HEK293 (cell line): ENCODE data around the gene ERMN.

ENCODE experiments used
- YY1 ChIP-seq: fragments of 450-650 bp; formaldehyde crosslinking; IDR thresholded peaks from 2 replicates; pipeline ENCODE4 v1.5.1; 2018; ENCODE audit warnings: missing biosample characterization, missing genetic modification characterization
- ZNF24 ChIP-seq: fragments of 450-650 bp; formaldehyde crosslinking; IDR thresholded peaks from 2 replicates; pipeline ENCODE4 v1.5.1; 2016; ENCODE audit warnings: missing biosample characterization, missing genetic modification characterization
- ZNF350 ChIP-seq: fragments of 450-650 bp; formaldehyde crosslinking; IDR thresholded peaks from 2 replicates; pipeline ENCODE4 v1.5.0; 2017; ENCODE audit warnings: missing biosample characterization, mild to moderate bottlenecking, missing genetic modification characterization
- ZNF768 ChIP-seq: fragments of 450-650 bp; formaldehyde crosslinking; IDR thresholded peaks from 2 replicates; pipeline ENCODE4 v1.5.1; 2018; ENCODE audit warnings: missing biosample characterization, mild to moderate bottlenecking, missing genetic modification characterization
- TF ChIP-seq, protein P1 (sequence below): fragments of 450-650 bp; formaldehyde crosslinking; IDR thresholded peaks from 2 replicates; pipeline ENCODE4 v1.5.1; 2016; ENCODE audit warnings: missing biosample characterization, missing genetic modification characterization
- TF ChIP-seq, protein P2 (sequence below): fragments of 450-650 bp; formaldehyde crosslinking; IDR thresholded peaks from 2 replicates; pipeline ENCODE4 v1.5.1; 2016; ENCODE audit warnings: missing biosample characterization, missing genetic modification characterization

- TF ChIP-seq ZNF768 (tag by site-specific recombination) (no peak), ZNF24 (no peak), YY1 (tag by site-specific recombination) (no peak), ZNF350 (no peak)
- TF ChIP-seq, protein P1, sequence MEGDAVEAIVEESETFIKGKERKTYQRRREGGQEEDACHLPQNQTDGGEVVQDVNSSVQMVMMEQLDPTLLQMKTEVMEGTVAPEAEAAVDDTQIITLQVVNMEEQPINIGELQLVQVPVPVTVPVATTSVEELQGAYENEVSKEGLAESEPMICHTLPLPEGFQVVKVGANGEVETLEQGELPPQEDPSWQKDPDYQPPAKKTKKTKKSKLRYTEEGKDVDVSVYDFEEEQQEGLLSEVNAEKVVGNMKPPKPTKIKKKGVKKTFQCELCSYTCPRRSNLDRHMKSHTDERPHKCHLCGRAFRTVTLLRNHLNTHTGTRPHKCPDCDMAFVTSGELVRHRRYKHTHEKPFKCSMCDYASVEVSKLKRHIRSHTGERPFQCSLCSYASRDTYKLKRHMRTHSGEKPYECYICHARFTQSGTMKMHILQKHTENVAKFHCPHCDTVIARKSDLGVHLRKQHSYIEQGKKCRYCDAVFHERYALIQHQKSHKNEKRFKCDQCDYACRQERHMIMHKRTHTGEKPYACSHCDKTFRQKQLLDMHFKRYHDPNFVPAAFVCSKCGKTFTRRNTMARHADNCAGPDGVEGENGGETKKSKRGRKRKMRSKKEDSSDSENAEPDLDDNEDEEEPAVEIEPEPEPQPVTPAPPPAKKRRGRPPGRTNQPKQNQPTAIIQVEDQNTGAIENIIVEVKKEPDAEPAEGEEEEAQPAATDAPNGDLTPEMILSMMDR (tag by site-specific recombination), result no peak
- TF ChIP-seq, protein P2, sequence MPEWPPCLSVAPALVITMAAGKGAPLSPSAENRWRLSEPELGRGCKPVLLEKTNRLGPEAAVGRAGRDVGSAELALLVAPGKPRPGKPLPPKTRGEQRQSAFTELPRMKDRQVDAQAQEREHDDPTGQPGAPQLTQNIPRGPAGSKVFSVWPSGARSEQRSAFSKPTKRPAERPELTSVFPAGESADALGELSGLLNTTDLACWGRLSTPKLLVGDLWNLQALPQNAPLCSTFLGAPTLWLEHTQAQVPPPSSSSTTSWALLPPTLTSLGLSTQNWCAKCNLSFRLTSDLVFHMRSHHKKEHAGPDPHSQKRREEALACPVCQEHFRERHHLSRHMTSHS, result no peak
Observed at GRCh38 chr2:157287160-157287559, 38.5 kb downstream of the ERMN start.
